Measurements from ENCODE around the gene DCAF12.

Gene DCAF12

GRCh38 chr9:34121996-34122395 lies 4.5 kb downstream of the DCAF12 start:
- H3K4me3 ChIP-seq (ENCODE audit: low read depth, low read length): no peak overlapping the region
- no peak for TF ChIP-seq CTCF (IDR thresholded peaks at IDR 0.05; ENCODE audit: insufficient read depth, low read length, missing control alignments)
- DNase-seq (ENCODE audit: low read depth, low spot score): no peak
- ChIA-PET CTCF (interaction anchor here (0.9 to 7.9 kb wide), 2 partner anchors 48 to 131 kb away, joined by 3 to 63 read pairs; no protein-coding TSS in a partner anchor), POLR2A (no interaction called here)

DNA sequence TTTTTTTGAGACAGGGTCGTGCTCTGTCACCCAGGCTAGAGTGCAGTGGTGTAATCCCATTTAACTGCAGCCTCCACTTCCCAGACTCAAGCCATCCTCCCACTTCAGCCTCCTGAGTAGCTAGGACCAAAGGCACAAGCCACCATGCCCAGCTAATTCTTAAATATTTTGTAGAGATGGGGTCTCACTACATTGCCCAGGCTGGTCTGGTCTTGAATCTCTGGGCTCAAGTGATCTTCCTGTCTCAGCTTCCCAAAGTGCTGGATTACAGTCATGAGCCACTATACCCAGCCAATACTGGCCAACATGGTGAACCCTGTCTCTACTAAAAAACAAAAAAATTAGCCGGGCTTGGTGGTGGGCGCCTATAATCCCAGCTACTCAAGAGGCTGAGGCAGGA lies 6.8 kb downstream of the DCAF12 start:
- no peak for TF ChIP-seq CTCF (IDR thresholded peaks at IDR 0.05; ENCODE audit: insufficient read depth, low read length, missing control alignments)
- CTCF ChIA-PET: interaction anchor here (1.9 kb wide), 1 partner anchor 10 kb away, joined by 7 read pairs; no protein-coding TSS in a partner anchor
- POLR2A ChIA-PET: interaction anchor here (0.9 kb wide), 1 partner anchor 46 kb away, joined by 3 read pairs; no protein-coding TSS in a partner anchor

GRCh38 chr9:34114436-34114835 lies 12.1 kb downstream of the DCAF12 start:
- CTCF ChIA-PET: interaction anchor here (0.6 kb wide), 1 partner anchor 54 kb away, joined by 3 read pairs; no protein-coding TSS in a partner anchor
- POLR2A ChIA-PET: no interaction called here
- DNase-seq (ENCODE audit: low read depth, low spot score): no peak
- no peak overlapping the region for H3K4me3 ChIP-seq (ENCODE audit: low read depth, low read length)
- TF ChIP-seq CTCF (IDR thresholded peaks at IDR 0.05; ENCODE audit: insufficient read depth, low read length, missing control alignments): no peak

More for the DNA sequence above, 6.8 kb downstream of the DCAF12 start:
- no peak for DNase-seq (ENCODE audit: low read depth, low spot score)
- H3K4me3 ChIP-seq (ENCODE audit: low read depth, low read length): no peak overlapping the region

DNA sequence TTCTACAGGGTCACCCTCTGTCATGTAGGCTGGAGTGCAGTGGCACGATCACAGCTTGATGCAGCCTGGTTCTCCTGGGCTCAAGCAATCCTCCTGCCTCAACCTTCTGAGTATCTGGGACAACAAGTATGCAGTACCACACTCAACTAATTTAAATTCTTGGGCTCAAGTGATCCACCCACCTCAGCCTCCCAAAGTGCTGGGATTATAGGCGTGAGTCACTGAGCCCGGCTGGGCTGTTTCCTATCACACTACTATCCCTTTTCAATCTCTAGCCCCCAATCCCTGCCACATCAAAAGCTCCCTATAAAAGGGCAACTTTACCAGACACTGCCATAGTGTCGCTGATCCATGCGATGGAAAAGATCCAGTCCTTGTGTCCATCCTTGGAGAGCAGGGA lies 20.4 kb downstream of the DCAF12 start:
- H3K4me3 ChIP-seq (ENCODE audit: low read depth, low read length): no peak overlapping the region
- CTCF ChIA-PET: interaction anchor here (0.8 to 1.8 kb wide), 2 partner anchors 33 to 149 kb away, joined by 3 to 4 read pairs; no protein-coding TSS in a partner anchor
- POLR2A ChIA-PET: no interaction called here
- no peak for DNase-seq (ENCODE audit: low read depth, low spot score)
- TF ChIP-seq CTCF (IDR thresholded peaks at IDR 0.05; ENCODE audit: insufficient read depth, low read length, missing control alignments): no peak

GRCh38 chr9:34102796-34103195 lies 23.7 kb downstream of the DCAF12 start:
- CTCF ChIA-PET: no interaction called here

GRCh38 chr9:34098307-34098706 lies 28.2 kb downstream of the DCAF12 start:
- H3K4me3 ChIP-seq (ENCODE audit: low read depth, low read length): no peak overlapping the region
- POLR2A ChIA-PET: no interaction called here
- DNase-seq (ENCODE audit: low read depth, low spot score): no peak
- CTCF ChIA-PET: interaction anchor here (0.8 kb wide), 1 partner anchor 155 kb away, joined by 4 read pairs; no protein-coding TSS in a partner anchor
- no peak for TF ChIP-seq CTCF (IDR thresholded peaks at IDR 0.05; ENCODE audit: insufficient read depth, low read length, missing control alignments)

More at GRCh38 chr9:34102796-34103195, 23.7 kb downstream of the DCAF12 start:
- POLR2A ChIA-PET: no interaction called here
- H3K4me3 ChIP-seq (ENCODE audit: low read depth, low read length): no peak overlapping the region
- DNase-seq (ENCODE audit: low read depth, low spot score): no peak
- TF ChIP-seq CTCF (IDR thresholded peaks at IDR 0.05; ENCODE audit: insufficient read depth, low read length, missing control alignments): no peak
